ENCODE measurements around the gene TAF11L5.
"Not testable (repeated sequence)": the region's sequence is repeated elsewhere in the genome, so short reads cannot be mapped to it uniquely, and the experiment has no call there.

Gene TAF11L5

DNA sequence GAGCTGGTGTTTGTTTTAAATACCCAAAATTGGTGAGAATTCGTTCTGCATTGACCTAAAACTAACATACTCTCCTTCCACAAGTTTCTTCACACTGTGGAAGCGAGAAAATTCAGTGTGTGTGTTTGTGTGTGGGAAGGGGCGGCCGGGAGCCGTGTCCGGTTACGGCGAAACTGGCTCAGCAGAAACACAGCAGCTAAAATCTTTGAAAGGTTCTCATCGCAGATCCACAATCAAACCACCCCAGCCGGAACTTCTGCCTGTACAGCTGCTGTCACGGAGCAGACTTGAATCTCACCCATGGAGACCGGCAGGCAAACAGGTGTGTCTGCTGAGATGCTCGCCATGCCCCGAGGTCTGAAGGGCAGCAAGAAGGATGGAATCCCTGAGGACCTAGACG is at the start of gene TAF11L5:
Gene TAF11L5 (plus strand): TSS at position 301 of the 400 bp plus-strand sequence.
- DNase-seq, result not testable (repeated sequence)

DNA sequence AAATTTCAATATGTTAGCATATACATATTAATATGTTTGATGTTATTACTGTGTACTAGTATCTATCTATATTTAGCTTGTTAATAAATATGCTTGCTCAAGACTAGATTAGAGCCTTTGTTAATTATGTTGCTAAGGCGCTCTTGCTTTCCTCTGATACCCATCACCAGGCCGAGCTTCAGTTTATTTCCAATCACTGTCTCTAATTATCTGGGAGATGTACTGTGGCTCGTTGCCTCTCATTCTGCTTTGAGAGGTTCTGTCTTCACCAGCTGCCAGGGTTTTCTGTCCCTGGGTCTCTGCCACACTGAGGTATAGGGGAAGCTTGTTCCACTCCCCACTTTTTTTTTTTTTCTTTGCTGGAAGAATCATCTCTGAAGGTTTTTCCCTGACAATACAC is 48.0 kb upstream of the TAF11L5 start:
- no peak for DNase-seq

GRCh38 chr5:17477573-17478265 is 47.3 kb upstream of the TAF11L5 start:
- no peak for DNase-seq

- no peak for DNase-seq
Observed at GRCh38 chr5:17481378-17481777, 43.7 kb upstream of the TAF11L5 start.

- no peak for DNase-seq
Observed at GRCh38 chr5:17482790-17483189, 42.2 kb upstream of the TAF11L5 start.

- not testable (repeated sequence) for DNase-seq
Observed at GRCh38 chr5:17486464-17487173, 38.4 kb upstream of the TAF11L5 start.

- no peak for DNase-seq
Observed at GRCh38 chr5:17487174-17487512, 37.9 kb upstream of the TAF11L5 start.

DNA sequence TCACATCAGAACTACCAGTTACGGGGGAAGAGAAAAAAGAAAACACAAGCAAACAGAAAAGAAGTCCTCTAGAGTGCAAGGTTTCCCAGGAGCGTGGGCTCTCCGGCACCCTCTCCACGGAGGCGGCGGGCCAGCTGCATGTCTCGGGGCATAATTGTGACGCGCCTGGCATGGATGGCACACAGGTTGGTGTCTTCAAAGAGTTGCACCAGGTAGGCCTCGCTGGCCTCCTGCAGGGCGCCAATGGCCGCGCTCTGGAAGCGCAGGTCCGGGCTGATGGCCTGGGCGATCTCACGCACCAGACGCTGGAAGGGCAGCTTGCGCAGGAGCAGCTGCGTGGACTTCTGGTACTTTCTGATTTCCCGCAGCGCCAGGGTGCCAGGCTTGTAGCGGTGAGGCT is 33.8 kb upstream of the TAF11L5 start:
- not testable (repeated sequence) for DNase-seq

DNA sequence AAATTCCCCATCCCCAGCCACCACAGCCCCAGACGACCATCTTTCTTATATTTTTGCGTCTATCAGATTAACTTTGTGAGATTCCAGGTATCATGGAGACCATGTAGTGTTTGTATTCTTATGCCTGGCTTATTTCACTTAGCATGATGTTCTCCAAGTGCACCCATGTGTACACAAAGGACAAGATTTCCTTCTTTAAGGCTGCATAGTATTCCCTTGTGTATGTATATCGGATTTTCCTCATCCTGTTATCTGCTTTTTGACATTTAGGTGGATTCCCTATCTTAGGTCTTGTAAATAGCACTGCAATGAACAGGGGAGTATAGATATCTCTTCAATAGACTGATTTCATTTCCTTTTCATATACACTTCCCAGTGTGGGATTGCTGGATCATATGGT is 32.3 kb upstream of the TAF11L5 start:
- DNase-seq, result no peak

- no peak for DNase-seq
Observed at GRCh38 chr5:17497446-17497845, 27.6 kb upstream of the TAF11L5 start.

- DNase-seq, result not testable (repeated sequence)
Observed at GRCh38 chr5:17497931-17498330, 27.1 kb upstream of the TAF11L5 start, which contains the start of gene TAF11L2. Gene TAF11L2 (plus strand): TSS chr5:17498231.

GRCh38 chr5:17511775-17512325 is 13.2 kb upstream of the TAF11L5 start:
- no peak for DNase-seq

GRCh38 chr5:17517526-17517925 is 7.5 kb upstream of the TAF11L5 start:
- not testable (repeated sequence) for DNase-seq

DNA sequence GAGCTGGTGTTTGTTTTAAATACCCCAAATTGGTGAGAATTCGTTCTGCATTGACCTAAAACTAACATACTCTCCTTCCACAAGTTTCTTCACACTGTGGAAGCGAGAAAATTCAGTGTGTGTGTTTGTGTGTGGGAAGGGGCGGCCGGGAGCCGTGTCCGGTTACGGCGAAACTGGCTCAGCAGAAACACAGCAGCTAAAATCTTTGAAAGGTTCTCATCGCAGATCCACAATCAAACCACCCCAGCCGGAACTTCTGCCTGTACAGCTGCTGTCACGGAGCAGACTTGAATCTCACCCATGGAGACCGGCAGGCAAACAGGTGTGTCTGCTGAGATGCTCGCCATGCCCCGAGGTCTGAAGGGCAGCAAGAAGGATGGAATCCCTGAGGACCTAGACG is 7.0 kb upstream of the TAF11L5 start, which contains the start of gene TAF11L3:
Gene TAF11L3 (plus strand): TSS at position 301 of the 400 bp plus-strand sequence.
- not testable (repeated sequence) for DNase-seq

GRCh38 chr5:17519508-17519907 is 5.5 kb upstream of the TAF11L5 start:
- DNase-seq, result not testable (repeated sequence)

GRCh38 chr5:17521501-17521900 is 3.5 kb upstream of the TAF11L5 start, which contains the start of gene TAF11L4:
Gene TAF11L4 (plus strand): TSS chr5:17521801.
- DNase-seq, result not testable (repeated sequence)

GRCh38 chr5:17526504-17526903 is 1.5 kb downstream of the TAF11L5 start:
- DNase-seq, result not testable (repeated sequence)

DNA sequence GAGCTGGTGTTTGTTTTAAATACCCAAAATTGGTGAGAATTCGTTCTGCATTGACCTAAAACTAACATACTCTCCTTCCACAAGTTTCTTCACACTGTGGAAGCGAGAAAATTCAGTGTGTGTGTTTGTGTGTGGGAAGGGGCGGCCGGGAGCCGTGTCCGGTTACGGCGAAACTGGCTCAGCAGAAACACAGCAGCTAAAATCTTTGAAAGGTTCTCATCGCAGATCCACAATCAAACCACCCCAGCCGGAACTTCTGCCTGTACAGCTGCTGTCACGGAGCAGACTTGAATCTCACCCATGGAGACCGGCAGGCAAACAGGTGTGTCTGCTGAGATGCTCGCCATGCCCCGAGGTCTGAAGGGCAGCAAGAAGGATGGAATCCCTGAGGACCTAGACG is 3.3 kb downstream of the TAF11L5 start, which contains the start of gene TAF11L6:
Gene TAF11L6 (plus strand): TSS at position 301 of the 400 bp plus-strand sequence.
- DNase-seq, result not testable (repeated sequence)

All from DMS53 (cell line).